ENCODE results near the gene NT5DC2. TPM values are rescaled to one million over a fixed set of nuclear protein-coding genes. Genes with fewer than 3 reads are reported as not detected.
A peak's percentile ranks its signal among the peaks of the same experiment; 100 is the strongest.

Gene NT5DC2
- total RNA-seq, 2 donors from 2014 or later = 288 to 341 TPM

GRCh38 chr3:52498137-52499054 is 35.3 kb downstream of the NT5DC2 start:
- H3K27me3 Mint-ChIP-seq (ENCODE audit: insufficient read depth) = no peaks in the 10 kb centered on the region
- H3K4me3 ChIP-seq (ENCODE audit: low read length) = no peak overlapping the region
- no peak overlapping the region for H3K27ac Mint-ChIP-seq
- H3K4me1 Mint-ChIP-seq = no peaks in the 10 kb centered on the region
- WGBS, 2 experiments (ENCODE audit: insufficient coverage in 1 of 2, insufficient read length in 1 of 2) = 92 to 93% methylated on average over 18 to 24 of the region's 24 CpGs
- H3K4me3 Mint-ChIP-seq = no peak overlapping the region
- H3K36me3 ChIP-seq (ENCODE audit: control insufficient read depth, insufficient read depth, low read length) = no peaks in the 10 kb centered on the region
- no peaks in the 10 kb centered on the region for H3K36me3 Mint-ChIP-seq (ENCODE audit: low read depth)
- H3K9me3 Mint-ChIP-seq = no peaks in the 10 kb centered on the region
- no peaks in the 10 kb centered on the region for H3K27me3 ChIP-seq (ENCODE audit: control insufficient read depth, insufficient read depth, low read length, poor library complexity, severe bottlenecking)
- TF ChIP-seq CTCF (conservative IDR thresholded peaks at IDR 0.05) = no peak
- DNase-seq = no peak
- no peaks in the 10 kb centered on the region for H3K9me3 ChIP-seq (ENCODE audit: control insufficient read depth, low read length)
- H3K9ac ChIP-seq (ENCODE audit: extremely low read depth, low read length, poor library complexity, severe bottlenecking) = no peak overlapping the region
- no peaks in the 10 kb centered on the region for H3K4me1 ChIP-seq (ENCODE audit: control insufficient read depth, insufficient read depth, low read length)
- no peak overlapping the region for H3K27ac ChIP-seq (ENCODE audit: low read depth, low read length)

- WGBS, 2 experiments (ENCODE audit: insufficient coverage in 1 of 2, insufficient read length in 1 of 2) = 90 to 96% methylated on average over 10 to 16 of the region's 16 CpGs
- peaks cover 15% of the 10 kb centered on the region for H3K36me3 Mint-ChIP-seq (ENCODE audit: low read depth)
- Histone ChIP-seq H3K4me1 (ENCODE audit: control insufficient read depth, insufficient read depth, low read length) (no peaks in the 10 kb centered on the region), H3K9ac (ENCODE audit: extremely low read depth, low read length, poor library complexity, severe bottlenecking) (no peak overlapping the region), H3K4me3 (ENCODE audit: low read length) (no peak overlapping the region), H3K27ac (ENCODE audit: low read depth, low read length) (peak overlapping the region; percentile 66), H3K27me3 (ENCODE audit: control insufficient read depth, insufficient read depth, low read length, poor library complexity, severe bottlenecking) (no peaks in the 10 kb centered on the region), H3K9me3 (ENCODE audit: control insufficient read depth, low read length) (no peaks in the 10 kb centered on the region), H3K36me3 (ENCODE audit: control insufficient read depth, insufficient read depth, low read length) (peaks cover 8% of the 10 kb centered on the region)
- no peak for TF ChIP-seq CTCF (conservative IDR thresholded peaks at IDR 0.05)
- H3K4me3 Mint-ChIP-seq = no peak overlapping the region
- H3K27me3 Mint-ChIP-seq (ENCODE audit: insufficient read depth) = no peaks in the 10 kb centered on the region
- no peak for DNase-seq
- no peak overlapping the region for H3K27ac Mint-ChIP-seq
- no peaks in the 10 kb centered on the region for H3K4me1 Mint-ChIP-seq
- no peaks in the 10 kb centered on the region for H3K9me3 Mint-ChIP-seq
These were observed 37.7 kb downstream of the NT5DC2 start for GRCh38 chr3:52495777-52496602.

GRCh38 chr3:52494886-52495495 is 38.7 kb downstream of the NT5DC2 start, which contains the start of gene STAB1:
Gene STAB1, plus strand, starts transcription at chr3:52495338. Its CDS starts 76 bp downstream, at chr3:52495414.
- Mint-ChIP-seq H3K9me3 (no peaks in the 10 kb centered on the region), H3K4me3 (no peak within 1 kb of the TSS), H3K27ac (peak within 1 kb of the TSS; percentile 80), H3K27me3 (ENCODE audit: insufficient read depth) (no peaks in the 10 kb centered on the region), H3K36me3 (ENCODE audit: low read depth) (peaks cover 20% of the 10 kb centered on the region), H3K4me1 (no peaks in the 10 kb centered on the region)
- Histone ChIP-seq H3K4me3 (ENCODE audit: low read length) (no peak within 1 kb of the TSS), H3K27me3 (ENCODE audit: control insufficient read depth, insufficient read depth, low read length, poor library complexity, severe bottlenecking) (no peaks in the 10 kb centered on the region), H3K9me3 (ENCODE audit: control insufficient read depth, low read length) (no peaks in the 10 kb centered on the region), H3K4me1 (ENCODE audit: control insufficient read depth, insufficient read depth, low read length) (no peaks in the 10 kb centered on the region), H3K9ac (ENCODE audit: extremely low read depth, low read length, poor library complexity, severe bottlenecking) (no peak within 1 kb of the TSS), H3K27ac (ENCODE audit: low read depth, low read length) (peak within 1 kb of the TSS; percentile 66), H3K36me3 (ENCODE audit: control insufficient read depth, insufficient read depth, low read length) (peaks cover 15% of the 10 kb centered on the region)
- WGBS, 2 experiments (ENCODE audit: insufficient coverage in 1 of 2, insufficient read length in 1 of 2) = 92% methylated on average over 15 to 25 of the region's 25 CpGs
- DNase-seq = peak; percentile 63
- no peak for TF ChIP-seq CTCF (conservative IDR thresholded peaks at IDR 0.05)

Data from endodermal cell (in vitro differentiated cells).